Measurements from ENCODE around the gene PABPC3.

Gene PABPC3

DNA sequence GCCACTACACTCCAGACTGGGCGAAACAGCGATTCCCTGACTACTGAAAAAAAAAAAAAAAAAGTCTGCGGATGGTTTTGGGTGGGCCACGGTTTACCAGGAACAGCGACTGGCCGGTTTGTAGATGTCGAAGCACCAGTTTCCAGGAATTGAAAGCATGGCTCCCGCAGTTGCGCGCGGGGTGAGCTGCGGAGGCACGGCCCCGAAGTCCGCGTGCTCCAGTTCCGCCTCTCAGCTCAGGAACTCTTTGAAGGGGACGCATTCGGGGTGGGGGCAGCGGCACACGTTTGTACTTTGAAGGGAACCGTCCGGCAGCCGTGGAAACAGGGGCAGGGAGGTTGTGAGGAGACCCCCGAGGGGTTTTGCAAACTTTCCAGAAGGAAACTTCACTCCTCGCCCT lies 27.1 kb upstream of the PABPC3 start:
- no peaks in the 10 kb centered on the region for H3K27me3 ChIP-seq (ENCODE audit: control insufficient read depth, insufficient read depth, low read length)
- H3K4me1 ChIP-seq (ENCODE audit: control insufficient read depth, insufficient read depth, low read length) = peaks cover 24% of the 10 kb centered on the region; the same call in 1 of the 2 replicates
- peaks cover 19% of the 10 kb centered on the region for H3K9me3 ChIP-seq (ENCODE audit: control insufficient read depth, insufficient read depth, low read depth, low read length)
- no peak overlapping the region for H3K9ac ChIP-seq (ENCODE audit: low read length)
- no peak overlapping the region for H3K27ac ChIP-seq (ENCODE audit: low read depth, low read length)
- H3K4me3 ChIP-seq (ENCODE audit: low read depth, low read length) = no peak overlapping the region
- H3K36me3 ChIP-seq (ENCODE audit: control insufficient read depth, insufficient read depth, low read length) = no peaks in the 10 kb centered on the region

DNA sequence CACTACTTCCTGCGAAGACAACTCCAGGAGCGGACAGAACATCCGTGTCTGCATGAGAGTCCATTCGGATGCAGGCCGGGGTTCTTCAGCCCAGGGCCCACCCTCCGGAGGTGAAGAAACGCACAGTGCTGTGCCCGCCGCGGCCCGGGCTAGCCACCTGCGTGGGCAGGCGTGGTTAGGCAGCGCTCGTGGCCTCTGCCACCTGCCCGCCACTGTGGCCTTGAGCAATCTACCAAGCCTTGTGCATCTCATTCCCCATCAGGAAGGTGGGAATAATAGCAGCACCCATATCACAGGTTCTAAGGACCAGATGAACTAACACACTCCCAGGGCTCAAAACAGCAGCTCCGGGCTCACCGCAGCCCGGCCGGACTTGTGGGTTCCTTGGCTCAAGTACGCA lies 26.7 kb upstream of the PABPC3 start:
- Histone ChIP-seq H3K4me1 (ENCODE audit: control insufficient read depth, insufficient read depth, low read length) (peaks cover 24% of the 10 kb centered on the region; the same call in 1 of the 2 replicates), H3K9me3 (ENCODE audit: control insufficient read depth, insufficient read depth, low read depth, low read length) (peaks cover 15% of the 10 kb centered on the region), H3K4me3 (ENCODE audit: low read depth, low read length) (no peak overlapping the region), H3K36me3 (ENCODE audit: control insufficient read depth, insufficient read depth, low read length) (no peaks in the 10 kb centered on the region), H3K27me3 (ENCODE audit: control insufficient read depth, insufficient read depth, low read length) (no peaks in the 10 kb centered on the region), H3K9ac (ENCODE audit: low read length) (no peak overlapping the region), H3K27ac (ENCODE audit: low read depth, low read length) (no peak overlapping the region)

DNA sequence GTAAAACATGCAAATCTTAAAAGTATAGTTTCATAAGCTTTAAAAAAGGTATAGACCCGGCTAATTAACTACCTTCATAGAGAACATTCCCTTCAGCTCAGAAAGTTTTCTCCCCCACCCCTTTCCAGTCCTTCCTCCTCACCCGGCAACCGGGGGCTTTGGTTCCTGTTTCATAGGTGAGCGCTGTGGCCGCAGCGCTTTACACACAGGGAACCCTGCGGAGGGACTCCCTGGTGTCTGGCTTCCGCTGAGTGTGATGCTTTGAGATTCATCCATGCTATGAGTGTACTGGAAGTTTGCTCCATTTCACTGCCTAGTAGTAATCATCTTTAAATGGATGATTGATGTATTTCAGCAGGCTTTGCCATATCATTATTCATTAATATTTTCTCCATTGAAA lies 26.0 kb upstream of the PABPC3 start:
- Histone ChIP-seq H3K9me3 (ENCODE audit: control insufficient read depth, insufficient read depth, low read depth, low read length) (peaks cover 12% of the 10 kb centered on the region; the same call in 1 of the 2 replicates), H3K27ac (ENCODE audit: low read depth, low read length) (no peak overlapping the region), H3K4me1 (ENCODE audit: control insufficient read depth, insufficient read depth, low read length) (peaks cover 24% of the 10 kb centered on the region; the same call in 1 of the 2 replicates), H3K9ac (ENCODE audit: low read length) (no peak overlapping the region), H3K4me3 (ENCODE audit: low read depth, low read length) (no peak overlapping the region), H3K36me3 (ENCODE audit: control insufficient read depth, insufficient read depth, low read length) (no peaks in the 10 kb centered on the region), H3K27me3 (ENCODE audit: control insufficient read depth, insufficient read depth, low read length) (no peaks in the 10 kb centered on the region)

DNA sequence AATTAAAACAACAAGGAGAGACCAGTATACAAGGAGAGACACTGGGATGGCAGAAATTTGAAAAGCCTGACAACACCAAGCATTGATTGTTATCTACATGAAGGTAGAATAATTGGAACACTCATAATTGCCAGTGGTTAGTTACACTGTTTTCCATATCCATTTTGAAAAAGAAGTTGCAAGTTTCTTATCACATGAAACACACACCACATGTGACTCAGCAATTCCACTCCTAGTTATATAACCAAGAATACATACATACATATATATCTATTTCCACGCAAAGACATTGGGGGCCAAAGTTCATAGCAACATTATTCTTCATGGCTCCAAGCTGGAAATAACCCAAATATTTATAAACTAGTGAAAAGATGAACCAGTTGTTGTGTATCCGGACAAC lies 15.2 kb upstream of the PABPC3 start:
- Histone ChIP-seq H3K27me3 (ENCODE audit: control insufficient read depth, insufficient read depth, low read length) (no peaks in the 10 kb centered on the region), H3K4me1 (ENCODE audit: control insufficient read depth, insufficient read depth, low read length) (no peaks in the 10 kb centered on the region), H3K36me3 (ENCODE audit: control insufficient read depth, insufficient read depth, low read length) (no peaks in the 10 kb centered on the region), H3K4me3 (ENCODE audit: low read depth, low read length) (no peak overlapping the region), H3K9ac (ENCODE audit: low read length) (no peak overlapping the region), H3K27ac (ENCODE audit: low read depth, low read length) (no peak overlapping the region), H3K9me3 (ENCODE audit: control insufficient read depth, insufficient read depth, low read depth, low read length) (no peaks in the 10 kb centered on the region)

DNA sequence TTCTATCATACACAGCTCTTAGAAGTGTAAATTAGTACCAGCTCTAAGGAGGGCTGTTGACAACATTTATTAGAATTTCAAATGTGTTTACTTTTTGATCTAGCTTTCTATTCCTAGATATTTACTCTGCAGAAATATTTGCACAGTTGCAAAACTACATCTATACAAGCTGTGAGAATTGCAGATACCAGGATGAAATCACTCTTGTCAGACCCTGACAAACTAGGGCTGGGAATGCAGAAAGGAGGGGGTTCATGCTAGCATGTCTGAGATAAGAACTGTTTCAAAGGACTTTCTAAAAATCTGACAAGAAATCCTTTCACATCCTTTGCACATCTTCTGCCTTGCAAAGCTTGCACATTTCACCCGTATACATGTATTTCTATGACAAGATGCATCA lies 11.8 kb upstream of the PABPC3 start:
- Histone ChIP-seq H3K4me1 (ENCODE audit: control insufficient read depth, insufficient read depth, low read length) (no peaks in the 10 kb centered on the region), H3K27ac (ENCODE audit: low read depth, low read length) (no peak overlapping the region), H3K9ac (ENCODE audit: low read length) (no peak overlapping the region), H3K27me3 (ENCODE audit: control insufficient read depth, insufficient read depth, low read length) (no peaks in the 10 kb centered on the region), H3K4me3 (ENCODE audit: low read depth, low read length) (no peak overlapping the region), H3K36me3 (ENCODE audit: control insufficient read depth, insufficient read depth, low read length) (no peaks in the 10 kb centered on the region), H3K9me3 (ENCODE audit: control insufficient read depth, insufficient read depth, low read depth, low read length) (no peaks in the 10 kb centered on the region)

DNA sequence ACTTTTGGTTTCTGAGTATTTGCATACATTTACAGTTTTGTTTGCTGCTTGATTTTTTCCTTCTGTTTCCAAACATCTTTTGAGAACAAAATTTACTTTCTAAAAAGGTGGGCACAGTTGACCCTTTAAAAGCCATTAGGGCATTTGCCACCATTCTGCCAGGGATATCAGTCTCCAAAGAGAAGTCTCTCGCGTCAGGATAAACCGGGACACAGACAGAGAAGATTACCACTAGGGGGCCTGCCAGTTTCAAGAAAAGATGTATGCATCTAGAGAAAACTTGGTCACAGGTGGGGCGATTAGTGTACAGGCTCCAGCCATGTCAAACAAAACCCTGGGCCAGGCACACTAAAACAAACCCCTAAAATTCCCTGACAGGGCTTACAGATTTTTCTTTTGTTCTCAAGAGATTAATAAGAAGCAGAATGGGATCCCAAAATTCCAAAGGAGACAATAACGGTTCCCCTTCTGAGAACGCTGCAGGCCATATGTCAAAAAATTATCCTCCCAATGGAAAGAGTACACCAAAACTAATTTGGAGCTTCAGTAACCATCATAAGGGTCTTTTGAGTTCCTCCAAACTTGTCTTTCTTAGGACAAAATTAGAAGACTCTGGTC lies 10.7 kb upstream of the PABPC3 start:
- no peak overlapping the region for H3K9ac ChIP-seq (ENCODE audit: low read length)
- no peaks in the 10 kb centered on the region for H3K9me3 ChIP-seq (ENCODE audit: control insufficient read depth, insufficient read depth, low read depth, low read length)
- no peaks in the 10 kb centered on the region for H3K27me3 ChIP-seq (ENCODE audit: control insufficient read depth, insufficient read depth, low read length)
- no peak overlapping the region for H3K27ac ChIP-seq (ENCODE audit: low read depth, low read length)
- no peaks in the 10 kb centered on the region for H3K36me3 ChIP-seq (ENCODE audit: control insufficient read depth, insufficient read depth, low read length)
- H3K4me1 ChIP-seq (ENCODE audit: control insufficient read depth, insufficient read depth, low read length) = no peaks in the 10 kb centered on the region
- H3K4me3 ChIP-seq (ENCODE audit: low read depth, low read length) = no peak overlapping the region

DNA sequence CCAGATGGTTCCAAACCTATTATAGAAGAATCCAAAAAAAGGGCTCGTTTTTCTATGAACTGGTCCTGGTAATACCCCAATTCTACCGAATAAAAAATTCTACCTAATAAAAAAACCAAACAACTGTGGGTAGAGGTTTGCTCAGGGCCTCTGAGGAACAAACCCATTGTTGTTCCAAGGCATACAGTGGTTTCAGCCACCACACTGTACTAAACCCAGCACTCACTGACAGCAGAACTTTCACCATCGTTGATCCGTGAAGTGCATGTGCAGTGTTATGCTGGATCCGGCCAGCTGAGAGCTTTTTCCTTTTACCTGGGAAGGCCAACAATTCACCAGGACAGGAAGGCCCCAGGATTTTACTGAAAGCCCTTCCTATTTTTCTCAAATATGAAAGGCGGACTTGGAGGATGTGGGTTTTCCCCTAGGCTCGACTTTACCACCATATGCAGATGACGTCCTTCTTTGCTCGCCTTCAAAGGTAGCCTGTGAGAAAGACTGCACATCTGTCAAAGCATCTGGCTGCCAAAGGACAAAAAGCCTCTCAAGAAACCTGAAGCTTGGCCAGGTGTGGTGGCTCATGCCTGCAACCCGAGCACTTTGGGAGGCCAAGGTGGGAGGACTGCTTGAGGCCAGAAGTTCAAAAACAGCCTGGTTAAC lies 7.2 kb upstream of the PABPC3 start:
- Histone ChIP-seq H3K4me3 (ENCODE audit: low read depth, low read length) (no peak overlapping the region), H3K4me1 (ENCODE audit: control insufficient read depth, insufficient read depth, low read length) (no peaks in the 10 kb centered on the region), H3K27me3 (ENCODE audit: control insufficient read depth, insufficient read depth, low read length) (no peaks in the 10 kb centered on the region), H3K27ac (ENCODE audit: low read depth, low read length) (no peak overlapping the region), H3K9ac (ENCODE audit: low read length) (no peak overlapping the region), H3K9me3 (ENCODE audit: control insufficient read depth, insufficient read depth, low read depth, low read length) (no peaks in the 10 kb centered on the region), H3K36me3 (ENCODE audit: control insufficient read depth, insufficient read depth, low read length) (no peaks in the 10 kb centered on the region)

DNA sequence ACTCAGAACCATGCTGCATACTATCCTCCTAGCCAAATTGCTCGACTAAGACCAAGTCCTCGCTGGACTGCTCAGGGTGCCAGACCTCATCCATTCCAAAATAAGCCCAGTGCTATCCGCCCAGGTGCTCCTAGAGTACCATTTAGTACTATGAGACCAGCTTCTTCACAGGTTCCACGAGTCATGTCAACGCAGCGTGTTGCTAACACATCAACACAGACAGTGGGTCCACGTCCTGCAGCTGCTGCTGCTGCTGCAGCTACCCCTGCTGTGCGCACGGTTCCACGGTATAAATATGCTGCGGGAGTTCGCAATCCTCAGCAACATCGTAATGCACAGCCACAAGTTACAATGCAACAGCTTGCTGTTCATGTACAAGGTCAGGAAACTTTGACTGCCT lies 1.5 kb downstream of the PABPC3 start:
- Histone ChIP-seq H3K4me1 (ENCODE audit: control insufficient read depth, insufficient read depth, low read length) (no peaks in the 10 kb centered on the region), H3K27me3 (ENCODE audit: control insufficient read depth, insufficient read depth, low read length) (no peaks in the 10 kb centered on the region), H3K4me3 (ENCODE audit: low read depth, low read length) (no peak overlapping the region), H3K27ac (ENCODE audit: low read depth, low read length) (no peak overlapping the region), H3K9ac (ENCODE audit: low read length) (no peak overlapping the region), H3K36me3 (ENCODE audit: control insufficient read depth, insufficient read depth, low read length) (no peaks in the 10 kb centered on the region), H3K9me3 (ENCODE audit: control insufficient read depth, insufficient read depth, low read depth, low read length) (no peaks in the 10 kb centered on the region)

DNA sequence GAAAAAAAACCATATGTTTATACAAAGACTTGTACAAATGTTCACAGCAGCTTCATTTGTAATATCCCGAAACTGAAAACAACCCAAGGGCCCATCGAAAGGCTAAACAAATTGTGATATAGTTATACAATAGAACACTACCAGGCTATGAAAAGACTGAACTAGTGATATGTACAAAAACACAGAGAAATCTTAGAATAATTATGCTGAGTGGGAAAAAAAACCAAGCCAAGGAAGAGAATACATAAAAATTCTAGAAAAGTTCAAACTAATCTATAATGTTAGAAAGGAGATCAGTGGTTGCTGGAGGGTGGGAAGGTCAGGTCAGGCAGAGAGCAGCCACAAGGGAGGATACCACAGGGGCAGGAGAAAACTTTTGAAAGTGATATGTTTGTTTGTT lies 7.8 kb downstream of the PABPC3 start:
- Histone ChIP-seq H3K27ac (ENCODE audit: low read depth, low read length) (no peak overlapping the region), H3K9me3 (ENCODE audit: control insufficient read depth, insufficient read depth, low read depth, low read length) (no peaks in the 10 kb centered on the region), H3K36me3 (ENCODE audit: control insufficient read depth, insufficient read depth, low read length) (no peaks in the 10 kb centered on the region), H3K4me3 (ENCODE audit: low read depth, low read length) (no peak overlapping the region), H3K27me3 (ENCODE audit: control insufficient read depth, insufficient read depth, low read length) (no peaks in the 10 kb centered on the region), H3K4me1 (ENCODE audit: control insufficient read depth, insufficient read depth, low read length) (no peaks in the 10 kb centered on the region), H3K9ac (ENCODE audit: low read length) (no peak overlapping the region)

DNA sequence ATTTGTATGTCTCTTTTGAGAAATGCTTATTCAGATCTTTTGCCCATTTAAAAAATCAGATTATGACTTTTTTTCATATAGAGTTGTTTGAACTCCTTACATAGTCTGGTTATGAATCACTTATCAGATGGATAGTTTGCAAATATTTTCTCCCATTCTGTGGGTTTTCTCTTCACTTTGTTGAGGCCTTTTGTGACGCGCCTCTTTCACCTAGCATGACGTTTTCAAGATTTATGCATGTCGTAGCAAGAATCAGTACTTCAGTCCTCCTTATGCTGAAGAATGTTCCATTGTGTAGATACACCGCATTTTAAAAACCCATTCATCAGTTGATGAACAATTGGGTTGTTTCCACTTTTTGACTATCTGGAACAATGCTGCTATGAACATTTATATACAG lies 13.4 kb downstream of the PABPC3 start:
- H3K4me1 ChIP-seq (ENCODE audit: control insufficient read depth, insufficient read depth, low read length) = peaks cover 4% of the 10 kb centered on the region; the same call in 1 of the 2 replicates
- no peak overlapping the region for H3K27ac ChIP-seq (ENCODE audit: low read depth, low read length)
- no peak overlapping the region for H3K4me3 ChIP-seq (ENCODE audit: low read depth, low read length)
- no peaks in the 10 kb centered on the region for H3K36me3 ChIP-seq (ENCODE audit: control insufficient read depth, insufficient read depth, low read length)
- H3K9ac ChIP-seq (ENCODE audit: low read length) = no peak overlapping the region
- H3K27me3 ChIP-seq (ENCODE audit: control insufficient read depth, insufficient read depth, low read length) = no peaks in the 10 kb centered on the region
- H3K9me3 ChIP-seq (ENCODE audit: control insufficient read depth, insufficient read depth, low read depth, low read length) = no peaks in the 10 kb centered on the region

DNA sequence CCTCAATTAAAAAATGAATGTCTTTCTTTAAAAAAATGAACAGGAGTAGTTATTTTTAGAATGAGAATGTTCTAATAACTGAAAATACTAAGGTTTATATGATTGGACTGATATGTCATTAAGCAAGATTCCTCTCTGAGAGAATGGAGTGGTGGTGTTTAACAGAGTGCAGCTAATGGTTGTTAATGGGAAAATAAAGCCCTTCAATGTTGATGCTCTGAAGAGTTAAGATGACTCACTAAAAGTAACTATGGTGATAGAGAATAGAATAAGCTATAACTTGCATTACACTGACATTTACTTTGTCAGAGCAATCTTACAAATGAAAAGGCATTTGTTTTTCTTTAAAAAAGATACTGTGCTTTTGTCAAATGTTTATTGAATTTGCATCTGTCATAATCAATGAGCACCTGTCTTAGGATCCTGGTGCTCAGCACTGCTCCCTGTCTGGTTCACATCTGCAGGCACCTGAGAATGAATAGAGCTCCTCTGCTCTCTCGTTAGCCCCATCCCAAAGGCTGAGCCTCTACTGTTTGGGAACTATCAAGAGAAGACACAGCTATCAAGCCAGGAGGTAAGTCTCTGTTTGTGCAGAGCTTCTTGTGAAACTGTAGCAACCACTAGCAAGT lies 15.1 kb downstream of the PABPC3 start:
- no peak overlapping the region for H3K27ac ChIP-seq (ENCODE audit: low read depth, low read length)
- peaks cover 16% of the 10 kb centered on the region for H3K4me1 ChIP-seq (ENCODE audit: control insufficient read depth, insufficient read depth, low read length)
- no peaks in the 10 kb centered on the region for H3K27me3 ChIP-seq (ENCODE audit: control insufficient read depth, insufficient read depth, low read length)
- no peaks in the 10 kb centered on the region for H3K9me3 ChIP-seq (ENCODE audit: control insufficient read depth, insufficient read depth, low read depth, low read length)
- no peaks in the 10 kb centered on the region for H3K36me3 ChIP-seq (ENCODE audit: control insufficient read depth, insufficient read depth, low read length)
- no peak overlapping the region for H3K9ac ChIP-seq (ENCODE audit: low read length)
- H3K4me3 ChIP-seq (ENCODE audit: low read depth, low read length) = no peak overlapping the region
